CMK (cell line): Measurements from ENCODE around the gene GRIK2.
"Not testable (repeated sequence)": the region's sequence is repeated elsewhere in the genome, so short reads cannot be mapped to it uniquely, and the experiment has no call there.

Experiments
- DNase-seq: peaks from one replicate; pipeline ENCODE4 v3.0.0-alpha.2; 2010; ENCODE audit warnings: low read depth

GRIK2 gene

DNA sequence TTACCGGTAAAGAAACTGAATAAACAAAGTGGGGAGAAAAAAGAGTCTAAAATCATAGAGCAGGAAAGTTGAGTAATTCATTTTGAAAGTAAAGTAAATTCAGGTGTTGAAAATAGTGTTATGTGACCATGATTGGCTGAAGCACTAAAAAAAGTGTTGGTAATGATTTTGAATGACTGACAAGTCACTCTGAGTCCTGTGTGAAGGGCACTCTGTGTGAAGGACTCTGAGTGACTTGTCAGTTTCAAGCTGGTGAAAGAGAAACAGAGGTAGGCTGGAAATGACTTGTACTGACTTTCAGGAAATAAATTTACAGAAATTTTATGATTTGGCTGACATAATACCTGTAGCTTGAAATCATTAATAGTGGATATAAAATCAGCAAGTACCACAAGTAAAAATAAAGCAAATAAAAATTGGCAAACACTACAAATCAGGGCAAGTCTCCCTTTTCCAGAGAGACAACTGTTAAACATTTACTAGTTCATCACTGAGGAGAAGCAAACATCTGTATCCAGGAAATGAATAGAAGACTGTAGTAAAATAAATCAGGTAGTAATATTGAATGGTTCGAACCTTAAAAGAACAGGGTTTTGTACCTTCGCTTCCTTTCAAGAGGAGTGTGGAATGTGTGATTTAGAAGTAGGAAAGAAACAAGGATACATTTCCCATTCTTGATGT, 630.6 kb downstream of the GRIK2 start:
- no peak for DNase-seq

DNA sequence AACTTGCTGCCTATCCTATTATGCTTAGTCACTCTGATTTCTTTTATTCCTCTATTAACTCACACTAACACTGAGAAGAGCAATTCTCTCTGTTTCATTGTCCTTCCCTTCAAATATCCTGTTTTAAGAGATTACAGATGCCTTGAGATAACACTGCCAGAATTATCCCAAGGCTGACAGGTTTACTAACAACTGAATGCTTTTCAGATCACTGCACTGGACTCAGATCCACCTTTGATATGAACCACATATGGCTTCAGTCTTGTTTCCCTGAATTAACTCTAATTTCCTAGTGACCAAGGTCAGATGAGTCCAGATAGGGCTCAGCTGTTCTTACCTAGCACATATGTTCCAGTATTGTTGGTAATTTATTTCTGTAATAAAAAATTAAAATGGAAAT, 633.1 kb downstream of the GRIK2 start:
- no peak for DNase-seq

DNA sequence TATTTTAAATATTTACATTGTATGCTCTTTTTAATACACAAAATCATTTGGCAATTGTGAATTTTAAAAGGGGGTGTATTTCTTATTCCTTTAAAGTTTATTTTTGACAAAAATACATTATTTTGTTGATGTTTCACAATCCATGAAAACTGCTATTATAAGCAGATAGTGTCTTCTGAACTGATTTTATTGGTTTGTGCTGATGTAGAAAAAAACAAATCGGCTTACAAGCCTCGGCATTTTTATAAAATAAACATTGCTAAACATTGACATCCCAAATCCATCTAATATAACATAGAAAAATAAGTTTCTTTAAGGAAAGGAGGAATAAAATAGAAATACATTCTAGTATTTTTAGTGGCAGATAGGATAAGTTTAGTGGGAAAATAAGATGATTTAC, 634.7 kb downstream of the GRIK2 start:
- DNase-seq, result no peak

DNA sequence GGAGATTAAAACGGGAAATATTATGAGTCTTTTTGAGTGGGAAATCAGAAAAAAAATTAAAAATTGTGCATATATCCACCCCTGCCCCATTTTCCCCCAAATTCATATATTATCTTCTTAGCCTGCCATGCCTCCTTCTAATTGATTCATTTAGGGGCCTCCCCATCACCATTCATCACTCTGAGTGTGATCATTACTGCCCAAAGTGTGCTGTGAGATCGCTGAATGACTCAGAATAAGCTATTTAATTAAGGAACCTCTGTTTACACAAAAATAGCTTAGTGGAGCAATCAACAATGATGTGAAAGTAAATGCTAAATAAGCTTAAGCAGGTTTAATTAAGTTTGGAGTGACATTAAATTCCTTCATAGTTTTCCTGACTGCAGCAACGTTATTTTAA, 645.5 kb downstream of the GRIK2 start:
- DNase-seq, result no peak

DNA sequence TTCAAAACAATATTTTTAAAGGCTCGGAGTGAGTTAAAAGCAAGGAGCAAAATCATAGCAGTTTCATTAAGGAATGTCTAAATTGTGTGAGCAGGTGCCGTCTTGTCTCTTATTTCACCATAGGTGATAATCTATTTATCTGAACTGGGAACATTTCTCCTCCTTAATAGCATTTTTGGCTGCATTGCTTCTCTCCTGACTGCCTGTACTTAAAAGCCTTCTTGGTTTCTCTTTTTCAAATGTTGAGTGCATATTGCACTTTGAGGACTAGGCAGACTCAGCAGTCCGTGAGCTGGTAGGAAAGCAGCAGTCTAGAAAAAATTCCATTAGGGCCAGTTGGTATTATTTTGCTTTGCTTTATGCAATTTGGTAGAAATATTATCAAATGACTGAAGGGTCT, 645.9 kb downstream of the GRIK2 start:
- DNase-seq, result no peak

DNA sequence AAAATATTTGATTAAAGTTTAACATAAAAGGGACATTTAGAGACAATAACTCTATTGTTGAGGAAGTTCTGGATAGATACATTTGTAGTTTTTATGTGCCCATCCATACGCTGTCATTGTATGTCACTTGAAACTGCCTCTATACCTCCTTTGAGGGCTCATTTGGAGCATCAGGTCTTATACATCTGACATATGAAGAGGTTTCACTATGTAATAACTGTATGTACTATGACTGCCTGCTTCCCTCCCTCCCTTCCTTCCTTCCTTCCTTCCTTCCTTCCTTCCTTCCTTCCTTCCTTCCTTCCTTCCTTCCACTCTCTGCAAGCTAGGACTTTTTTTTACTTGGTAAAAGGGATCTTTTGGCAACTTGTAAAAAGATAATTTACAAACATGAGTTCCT, 657.5 kb downstream of the GRIK2 start:
- no peak for DNase-seq

DNA sequence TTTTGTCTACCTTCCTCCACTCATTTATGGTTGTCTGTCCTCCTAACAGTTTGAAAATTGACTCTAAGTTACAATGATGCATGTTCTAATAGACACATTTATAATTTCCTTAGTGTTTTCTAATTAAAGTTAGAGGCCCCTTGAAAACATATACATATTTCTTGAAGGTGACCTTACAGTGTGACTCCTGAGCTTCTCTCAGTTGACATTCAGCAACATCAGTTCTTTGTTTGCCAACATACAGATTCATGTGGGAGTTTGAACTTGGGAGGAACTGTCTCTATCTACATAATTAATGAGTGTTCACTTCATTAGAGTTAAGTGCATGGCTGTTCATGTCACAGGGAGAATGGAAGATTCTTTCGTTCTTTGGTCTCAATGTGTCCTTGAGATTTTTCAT, 658.2 kb downstream of the GRIK2 start:
- no peak for DNase-seq

DNA sequence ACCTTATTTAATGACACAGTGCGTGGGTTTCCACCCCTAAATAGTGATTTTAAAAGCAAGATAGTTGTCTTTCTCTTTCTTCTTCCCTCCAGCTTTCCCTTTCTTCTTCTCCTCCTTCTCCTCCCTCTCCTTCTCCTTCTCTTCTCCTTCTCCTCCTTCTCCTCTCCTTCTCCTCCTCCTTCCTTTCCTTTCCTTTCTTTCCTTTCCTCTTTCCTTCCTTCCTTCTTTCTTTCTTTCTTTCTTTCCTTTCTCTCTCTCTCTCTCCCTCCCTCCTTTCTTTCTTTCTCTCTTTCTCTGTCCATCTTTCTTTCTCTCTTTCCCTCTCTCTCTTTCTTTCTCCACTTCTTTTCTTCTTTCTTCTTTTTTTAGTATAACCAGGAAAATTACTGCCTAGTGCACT, 670.6 kb downstream of the GRIK2 start:
- DNase-seq, result no peak

DNA sequence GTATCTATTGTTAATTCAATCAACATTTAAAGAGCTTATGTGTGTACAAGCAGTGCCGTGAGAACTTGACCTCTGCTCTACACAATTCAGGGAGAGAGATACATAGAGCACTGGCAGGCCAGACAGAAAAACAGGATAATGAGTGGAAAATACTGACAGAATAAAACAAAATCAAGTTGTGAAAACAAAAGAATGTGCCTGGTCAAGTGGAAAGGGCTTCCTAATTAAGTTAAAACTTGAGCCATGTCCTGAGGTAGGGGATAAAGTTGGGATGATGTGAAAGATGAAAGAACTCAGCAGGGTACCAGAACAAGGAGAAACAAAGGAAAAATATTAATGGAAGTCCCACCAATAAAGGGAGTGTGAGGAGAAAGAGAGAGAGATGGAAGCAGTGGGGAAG, 672.8 kb downstream of the GRIK2 start:
- no peak for DNase-seq

DNA sequence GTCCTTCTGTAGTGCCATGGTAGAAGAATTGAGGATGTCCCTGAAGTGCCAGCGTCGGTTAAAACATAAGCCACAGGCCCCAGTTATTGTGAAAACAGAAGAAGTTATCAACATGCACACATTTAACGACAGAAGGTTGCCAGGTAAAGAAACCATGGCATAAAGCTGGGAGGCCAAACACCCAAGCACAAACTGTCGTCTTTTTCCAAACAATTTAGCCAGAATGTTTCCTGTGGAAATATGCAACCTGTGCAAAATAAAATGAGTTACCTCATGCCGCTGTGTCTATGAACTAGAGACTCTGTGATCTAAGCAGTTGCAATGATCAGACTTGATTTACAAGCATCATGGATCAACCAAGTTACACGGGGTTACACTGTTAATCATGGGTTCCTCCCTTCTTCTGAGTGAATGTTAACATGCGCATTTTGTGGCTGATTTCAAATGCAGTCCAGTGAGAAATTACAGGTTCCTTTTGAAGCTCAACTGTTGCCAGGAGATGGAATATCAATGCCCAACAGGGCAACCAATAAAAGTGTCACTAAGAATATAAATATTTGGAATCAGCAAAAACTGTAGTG, 674.9 kb downstream of the GRIK2 start:
- no peak for DNase-seq

DNA sequence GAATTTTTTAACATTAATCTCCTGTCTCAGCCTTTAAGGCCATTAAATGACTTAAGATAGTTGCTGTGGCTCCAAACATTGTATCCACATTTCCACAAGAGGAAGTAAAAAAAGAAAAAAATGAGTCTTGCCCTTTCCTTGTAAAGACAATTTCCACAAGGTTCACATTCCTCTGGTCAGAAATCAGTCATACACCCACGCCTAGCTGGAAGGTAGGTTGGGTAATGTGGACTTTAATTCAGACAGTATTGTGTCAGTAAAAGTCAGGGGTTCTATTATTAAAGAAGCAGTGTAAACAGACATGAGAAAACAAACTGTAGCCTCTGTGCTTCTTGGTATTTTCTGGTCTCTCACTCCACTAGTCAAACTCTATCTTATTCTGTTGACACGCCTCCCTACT, 682.0 kb downstream of the GRIK2 start:
- DNase-seq, result no peak

DNA sequence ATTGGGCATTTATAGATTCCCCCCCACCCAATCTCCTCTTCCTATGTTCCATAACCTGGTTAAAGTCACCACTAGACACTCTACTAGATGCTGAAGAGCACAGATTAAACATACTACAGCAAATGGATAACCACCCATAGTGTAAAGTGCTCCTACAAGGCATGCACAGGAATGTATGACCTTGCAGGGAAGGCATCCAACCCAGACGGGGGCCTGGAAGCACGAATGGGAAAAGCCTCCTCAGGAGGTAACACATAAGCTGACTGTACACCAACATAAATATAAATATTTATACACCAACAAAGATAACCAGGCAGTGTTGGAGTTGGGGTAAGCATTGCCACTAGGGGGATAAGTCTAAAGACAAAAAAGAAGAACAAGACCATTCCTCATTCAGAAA, 691.7 kb downstream of the GRIK2 start:
- no peak for DNase-seq

DNA sequence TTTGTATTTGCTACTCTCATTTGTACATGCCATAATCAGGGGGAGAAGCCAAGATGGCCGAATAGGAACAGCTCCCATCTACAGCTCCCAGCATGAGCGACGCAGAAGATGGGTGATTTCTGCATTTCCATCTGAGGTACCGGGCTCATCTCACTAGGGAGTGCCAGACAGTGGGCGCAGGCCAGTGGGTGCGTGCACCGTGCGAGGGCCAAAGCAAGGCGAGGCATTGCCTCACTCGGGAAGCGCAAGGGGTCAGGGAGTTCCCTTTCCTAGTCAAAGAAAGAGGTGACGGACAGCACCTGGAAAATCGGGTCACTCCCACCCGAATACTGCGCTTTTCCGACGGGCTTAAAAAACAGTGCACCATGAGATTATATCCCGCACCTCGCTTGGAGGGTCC, 694.7 kb downstream of the GRIK2 start:
- not testable (repeated sequence) for DNase-seq

DNA sequence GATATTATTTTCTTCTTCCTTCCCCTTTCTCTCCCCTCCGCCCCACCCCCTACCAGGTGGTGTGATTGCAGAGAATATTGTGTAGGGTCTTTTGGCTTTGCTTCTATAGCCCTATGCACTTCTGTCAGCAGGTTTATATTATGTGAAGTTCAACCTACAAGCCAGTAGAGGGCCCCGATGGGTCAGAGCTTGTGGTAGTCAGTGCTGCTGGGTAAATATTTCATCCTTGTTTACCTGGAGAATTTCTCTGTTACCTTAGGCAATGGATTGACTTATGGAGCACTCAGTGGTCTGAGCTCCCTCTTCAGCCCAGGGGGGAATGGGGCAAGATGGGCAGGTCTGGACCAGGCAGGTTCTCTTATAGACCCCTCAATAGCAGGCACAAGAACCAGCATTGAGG, 720.9 kb downstream of the GRIK2 start:
- DNase-seq, result no peak

DNA sequence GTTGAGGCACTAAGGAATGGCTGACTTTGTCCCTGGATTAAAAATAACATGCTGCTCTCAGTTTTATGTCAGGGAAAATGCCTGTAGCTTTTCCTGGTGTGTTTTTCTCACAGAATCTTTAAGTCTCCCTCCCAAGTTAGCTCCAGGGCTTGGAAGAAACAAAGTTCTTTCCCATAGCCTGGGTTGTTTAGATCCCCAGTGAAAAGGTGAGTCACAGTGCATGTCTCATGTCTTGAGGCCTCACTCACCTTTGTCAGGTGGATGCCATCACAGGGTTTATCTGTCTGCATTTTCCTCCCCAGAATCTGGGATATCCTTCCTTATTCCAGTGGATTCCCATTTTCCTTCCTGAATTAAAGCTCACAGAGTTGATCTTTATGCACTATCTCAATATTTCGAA, 722.4 kb downstream of the GRIK2 start:
- no peak for DNase-seq

DNA sequence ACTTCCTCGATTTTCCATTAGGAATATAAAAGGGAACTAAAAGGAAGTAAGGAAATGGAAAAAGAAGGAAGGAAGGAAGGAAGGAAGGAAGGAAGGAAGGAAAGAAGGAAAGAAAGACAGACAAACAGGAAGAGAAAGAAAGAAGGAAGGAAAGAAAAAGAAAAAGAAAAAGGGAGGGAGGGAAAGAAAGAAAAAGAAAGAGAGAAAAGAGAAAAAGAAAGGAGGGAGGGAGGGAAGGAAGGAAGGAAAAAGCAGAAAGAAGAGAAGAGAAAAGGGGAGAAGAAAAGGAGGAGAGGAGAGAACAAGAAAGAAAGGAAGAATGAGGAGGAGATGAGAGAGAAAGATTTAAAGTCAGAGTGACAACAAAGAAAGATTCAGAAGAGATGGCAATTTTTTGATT, 724.5 kb downstream of the GRIK2 start:
- no peak for DNase-seq
